GM12878 (cell line): Measurements from ENCODE around the gene ART4. TPM values are rescaled to one million over a fixed set of nuclear protein-coding genes. Genes with fewer than 3 reads are reported as not detected.

ENCODE experiments used
- ATAC-seq: fragments of 200-7000 bp; cut with Tn5 transposase; 3 replicates; pipeline ENCODE4 v1.9.1; 2020; ENCODE audit warnings: mild to moderate bottlenecking, moderate library complexity
- BruUV-seq: library from RNA; stranded (reverse); fragments of 400-500 nt; replicated peaks from 2 replicates; lab custom pipeline; 2021; lab: Mats Ljungman, UMichigan
- CTCF ChIA-PET: fragments of 300-600 bp; sonication (Branson Sonifier 250); formaldehyde crosslinking; extraction: SDS; loops from one replicate; lab custom pipeline; 2021; ENCODE audit warnings: inconsistent platforms; lab: Yijun Ruan, JAX
- POLR2A ChIA-PET: fragments of 350-600 bp; formaldehyde crosslinking; extraction: SDS; loops from one replicate; lab custom pipeline; 2021; ENCODE audit warnings: inconsistent platforms; lab: Charles Lee
- RAD21 ChIA-PET: fragments of 300-600 bp; sonication (Branson Sonifier 250); formaldehyde crosslinking; loops from one replicate; lab custom pipeline; 2023; ENCODE audit warnings: antibody characterized with exemption; ENCODE audit not compliant: unreplicated experiment; lab: Charles Lee
- SMC1A ChIA-PET: fragments of 300-600 bp; sonication (Branson Sonifier 250); formaldehyde crosslinking; loops from one replicate; lab custom pipeline; 2023; ENCODE audit not compliant: unreplicated experiment, uncharacterized antibody; lab: Charles Lee
- DNase-seq: peaks from one replicate; pipeline ENCODE4 v3.0.0-alpha.2; 2011; ENCODE audit warnings: low read depth, low spot score
- FAIRE-seq: peaks from 3 replicates; lab custom pipeline; 2011; peaks lifted over from hg19 to GRCh38; lab: Jason Lieb, UNC
- H2AFZ ChIP-seq: 2 replicates; pipeline ENCODE4 v1.6.0; 2011; ENCODE audit warnings: low read depth, low read length, control low read depth; ENCODE audit not compliant: control insufficient read depth
- H3K27ac ChIP-seq: 2 replicates; pipeline ENCODE4 v1.5.1; 2011; ENCODE audit warnings: control low read depth; ENCODE audit not compliant: control insufficient read depth, insufficient read depth
- H3K27me3 ChIP-seq, 2 experiments: replicated peaks in 1 of 2; 2 replicates each; pipeline versions ENCODE4 v1.6.0 to v1.6.1; 2011; ENCODE audit warnings: low read length in 1 of 2; ENCODE audit not compliant: control insufficient read depth in 2 of 2, insufficient read depth in 2 of 2
- H3K36me3 ChIP-seq, 2 experiments: 2 replicates each; pipeline ENCODE4 v1.5.1; 2011; ENCODE audit warnings: low read length in 1 of 2; ENCODE audit not compliant: control insufficient read depth in 2 of 2, insufficient read depth in 2 of 2
- H3K4me1 ChIP-seq: 2 replicates; pipeline ENCODE4 v1.6.1; 2011; ENCODE audit warnings: mild to moderate bottlenecking, low read length, moderate library complexity, mixed read lengths; ENCODE audit not compliant: control insufficient read depth, insufficient read depth
- H3K4me2 ChIP-seq: 2 replicates; pipeline ENCODE4 v1.6.0; 2011; ENCODE audit warnings: control low read depth; ENCODE audit not compliant: control insufficient read depth, insufficient read depth
- H3K4me3 ChIP-seq: fragments of 200-600 bp; sonication (generic); 2 replicates; pipeline ENCODE4 v1.5.1; 2016
- H3K79me2 ChIP-seq: 2 replicates; pipeline ENCODE4 v1.6.0; 2011; ENCODE audit warnings: low read length; ENCODE audit not compliant: control insufficient read depth, insufficient read depth
- H3K9ac ChIP-seq: 2 replicates; pipeline ENCODE4 v1.8.0; 2011; ENCODE audit warnings: low read length, control low read depth, mixed read lengths; ENCODE audit not compliant: control insufficient read depth, insufficient read depth
- H3K9me3 ChIP-seq: replicated peaks from 3 replicates; pipeline ENCODE4 v1.5.1; 2011; ENCODE audit warnings: mild to moderate bottlenecking, low read length; ENCODE audit not compliant: control insufficient read depth, insufficient read depth
- H4K20me1 ChIP-seq: 2 replicates; pipeline ENCODE4 v1.6.0; 2011; ENCODE audit not compliant: control insufficient read depth, insufficient read depth
- BCL11A ChIP-seq: IDR thresholded peaks from 2 replicates; pipeline ENCODE4 v1.6.1; 2011; ENCODE audit warnings: low read depth, low read length
- BHLHE40 ChIP-seq, 2 experiments: fragments of 450-650 bp in 1 of 2; IDR thresholded peaks; 2 replicates each; pipeline ENCODE4 v1.6.1; 2011 to 2017; ENCODE audit warnings: low read depth in 2 of 2, borderline replicate concordance in 1 of 2, improper control_type of control experiment in 1 of 2, low read length in 1 of 2, mild to moderate bottlenecking in 1 of 2
- BRCA1 ChIP-seq: IDR thresholded peaks from 2 replicates; pipeline ENCODE4 v1.6.1; 2011; ENCODE audit warnings: low read depth, low read length, improper control_type of control experiment
- CHD1 ChIP-seq: IDR thresholded peaks from 2 replicates; pipeline ENCODE4 v1.6.1; 2012; ENCODE audit warnings: low read depth, low read length, improper control_type of control experiment
- CHD4 ChIP-seq: fragments of 200-600 bp; sonication (generic); IDR thresholded peaks from 2 replicates; pipeline ENCODE4 v1.6.1; 2016; ENCODE audit warnings: mild to moderate bottlenecking
- CREB1 ChIP-seq: IDR thresholded peaks from 2 replicates; pipeline ENCODE4 v1.6.1; 2012; ENCODE audit warnings: low read depth, mild to moderate bottlenecking, inconsistent platforms
- GATAD2B ChIP-seq: fragments of 450-650 bp; conservative IDR thresholded peaks from 2 replicates; pipeline ENCODE4 v1.6.1; 2017; ENCODE audit warnings: low read depth, mild to moderate bottlenecking, moderate library complexity
- IRF4 ChIP-seq: IDR thresholded peaks from 2 replicates; pipeline ENCODE4 v1.6.1; 2011; ENCODE audit warnings: low read depth, low read length
- IRF5 ChIP-seq: fragments of 450-650 bp; IDR thresholded peaks from 2 replicates; pipeline ENCODE4 v1.6.1; 2017; ENCODE audit warnings: borderline replicate concordance
- LARP7 ChIP-seq: fragments of 450-650 bp; IDR thresholded peaks from 2 replicates; pipeline ENCODE4 v1.6.1; 2017; ENCODE audit warnings: mild to moderate bottlenecking
- NFXL1 ChIP-seq: fragments of 450-650 bp; IDR thresholded peaks from 2 replicates; pipeline ENCODE4 v1.6.1; 2017; ENCODE audit warnings: antibody characterized with exemption, mild to moderate bottlenecking, borderline replicate concordance
- POU2F2 ChIP-seq: IDR thresholded peaks from 3 replicates; pipeline ENCODE4 v1.6.1; 2011; ENCODE audit warnings: low read depth, mild to moderate bottlenecking, low read length, borderline replicate concordance
- SIN3A ChIP-seq: IDR thresholded peaks from 2 replicates; pipeline ENCODE4 v1.6.1; 2012; ENCODE audit warnings: low read depth, low read length, improper control_type of control experiment
- STAT3 ChIP-seq: IDR thresholded peaks from 2 replicates; pipeline ENCODE4 v1.6.1; 2011; ENCODE audit warnings: low read depth, low read length, improper control_type of control experiment
- ZZZ3 ChIP-seq: IDR thresholded peaks from 2 replicates; pipeline ENCODE4 v1.6.1; 2011; ENCODE audit warnings: low read depth; ENCODE audit not compliant: control insufficient read depth, insufficient read length
- WGBS: methylation state at CpG from one replicate; pipeline ENCODE4 v1.1.6; 2016; ENCODE audit warnings: low lambda C conversion rate; ENCODE audit not compliant: insufficient replicate concordance, insufficient coverage; ENCODE audit errors: missing lambda C conversion rate; 5-methylcytosine and 5-hydroxymethylcytosine counted together
- in situ Hi-C: fragments of 300-500 bp; cut with MboI; formaldehyde crosslinking; loops from 9 replicates; pipeline ENCODE4 v1.14.3; 2018; ENCODE audit warnings: mixed read lengths
- intact Hi-C: fragments of 100-400 bp; cut with micrococcal nuclease; formaldehyde crosslinking; loops from one replicate; pipeline ENCODE4 v1.14.2; 2022; ENCODE audit not compliant: unreplicated experiment
- polyA plus RNA-seq, 11 experiments: library from polyadenylated mRNA; depleted of rRNA in 4 of 11; unstranded in 6 of 11; stranded (reverse) in 5 of 11; fragments of >200 nt; fragmentation: Nextera tagmentation in 4 of 11; fragmentation: Illumina TruSeq in 1 of 11; extraction: Ambion mirVana in 4 of 11; extraction: Trizol in 1 of 11; gene quantifications; 1 replicate in 1 of 11; 2 replicates in 10 of 11; pipeline versions ENCODE4 v1.2.1 to v1.2.3, GENCODE V29; 2011 to 2016; ENCODE audit warnings: inconsistent platforms in 2 of 11, missing spikeins in 2 of 11, low read depth in 1 of 11
- total RNA-seq, 4 experiments: library from RNA; depleted of rRNA in 3 of 4; stranded (reverse); fragments of >200 nt in 3 of 4; fragmentation: Illumina TruSeq in 1 of 4; extraction: Trizol in 1 of 4; gene quantifications; 2 replicates each; pipeline versions ENCODE4 v1.2.1 to v1.2.3, GENCODE V29; 2013 to 2021
- TF ChIP-seq, protein P1 (sequence below): fragments of 450-650 bp; IDR thresholded peaks from 2 replicates; pipeline ENCODE4 v1.6.1; 2017; ENCODE audit warnings: mild to moderate bottlenecking, moderate library complexity
- TF ChIP-seq, protein P2 (sequence below): fragments of 150-350 bp; IDR thresholded peaks from 2 replicates; pipeline ENCODE4 v1.6.1; 2014; ENCODE audit warnings: mild to moderate bottlenecking, low read depth, low read length
- TF ChIP-seq, protein P3 (sequence below): fragments of 450-650 bp; IDR thresholded peaks from 2 replicates; pipeline ENCODE4 v1.6.1; 2017; ENCODE audit warnings: mild to moderate bottlenecking

Gene ART4
- total and polyA plus RNA-seq, 10 of the 15 experiments (the other 5 are each of a cell fraction or from before 2014, with no cell fraction given), result 0.02 TPM; not detected in 9

DNA sequence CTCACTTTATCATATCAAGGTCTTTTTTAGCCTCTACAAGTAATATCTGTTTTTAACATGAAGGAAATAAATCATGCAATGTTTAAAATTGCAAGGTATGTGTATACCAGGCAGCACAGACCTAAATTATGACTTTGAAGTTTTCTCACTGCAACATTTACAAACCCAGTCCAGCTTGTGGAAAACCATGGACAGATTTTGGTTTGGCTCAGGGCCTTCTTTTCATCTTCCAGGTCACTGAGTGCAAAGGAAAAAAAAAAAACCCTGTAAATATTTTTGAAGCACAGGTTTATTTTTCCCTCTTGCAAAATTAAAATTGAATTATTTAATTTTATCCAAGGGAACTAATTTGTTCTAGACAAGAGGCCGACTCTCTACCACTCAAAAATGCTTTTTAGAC is 28.6 kb upstream of the ART4 start:
- in situ Hi-C loops (no loop called here), intact Hi-C loops (no loop called here)
- POLR2A ChIA-PET, result no interaction called here
- H3K9me3 ChIP-seq, result no peaks in the 10 kb centered on the region
- DNase-seq, result no peak
- TF ChIP-seq NFXL1 (no peak), STAT3 (no peak), BHLHE40 (IDR thresholded peaks at IDR 0.05; ENCODE audit: borderline replicate concordance in 1 of 2, low read depth in 2 of 2, low read length in 1 of 2) (no peak), CREB1 (no peak), CHD4 (no peak), SIN3A (no peak), LARP7 (no peak), IRF4 (no peak), POU2F2 (no peak), IRF5 (no peak), BRCA1 (no peak), CHD1 (no peak), ZZZ3 (no peak), GATAD2B (no peak), BCL11A (no peak)
- TF ChIP-seq, protein P1, sequence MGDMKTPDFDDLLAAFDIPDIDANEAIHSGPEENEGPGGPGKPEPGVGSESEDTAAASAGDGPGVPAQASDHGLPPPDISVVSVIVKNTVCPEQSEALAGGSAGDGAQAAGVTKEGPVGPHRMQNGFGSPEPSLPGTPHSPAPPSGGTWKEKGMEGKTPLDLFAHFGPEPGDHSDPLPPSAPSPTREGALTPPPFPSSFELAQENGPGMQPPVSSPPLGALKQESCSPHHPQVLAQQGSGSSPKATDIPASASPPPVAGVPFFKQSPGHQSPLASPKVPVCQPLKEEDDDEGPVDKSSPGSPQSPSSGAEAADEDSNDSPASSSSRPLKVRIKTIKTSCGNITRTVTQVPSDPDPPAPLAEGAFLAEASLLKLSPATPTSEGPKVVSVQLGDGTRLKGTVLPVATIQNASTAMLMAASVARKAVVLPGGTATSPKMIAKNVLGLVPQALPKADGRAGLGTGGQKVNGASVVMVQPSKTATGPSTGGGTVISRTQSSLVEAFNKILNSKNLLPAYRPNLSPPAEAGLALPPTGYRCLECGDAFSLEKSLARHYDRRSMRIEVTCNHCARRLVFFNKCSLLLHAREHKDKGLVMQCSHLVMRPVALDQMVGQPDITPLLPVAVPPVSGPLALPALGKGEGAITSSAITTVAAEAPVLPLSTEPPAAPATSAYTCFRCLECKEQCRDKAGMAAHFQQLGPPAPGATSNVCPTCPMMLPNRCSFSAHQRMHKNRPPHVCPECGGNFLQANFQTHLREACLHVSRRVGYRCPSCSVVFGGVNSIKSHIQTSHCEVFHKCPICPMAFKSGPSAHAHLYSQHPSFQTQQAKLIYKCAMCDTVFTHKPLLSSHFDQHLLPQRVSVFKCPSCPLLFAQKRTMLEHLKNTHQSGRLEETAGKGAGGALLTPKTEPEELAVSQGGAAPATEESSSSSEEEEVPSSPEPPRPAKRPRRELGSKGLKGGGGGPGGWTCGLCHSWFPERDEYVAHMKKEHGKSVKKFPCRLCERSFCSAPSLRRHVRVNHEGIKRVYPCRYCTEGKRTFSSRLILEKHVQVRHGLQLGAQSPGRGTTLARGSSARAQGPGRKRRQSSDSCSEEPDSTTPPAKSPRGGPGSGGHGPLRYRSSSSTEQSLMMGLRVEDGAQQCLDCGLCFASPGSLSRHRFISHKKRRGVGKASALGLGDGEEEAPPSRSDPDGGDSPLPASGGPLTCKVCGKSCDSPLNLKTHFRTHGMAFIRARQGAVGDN, result no peak
- TF ChIP-seq, protein P2, sequence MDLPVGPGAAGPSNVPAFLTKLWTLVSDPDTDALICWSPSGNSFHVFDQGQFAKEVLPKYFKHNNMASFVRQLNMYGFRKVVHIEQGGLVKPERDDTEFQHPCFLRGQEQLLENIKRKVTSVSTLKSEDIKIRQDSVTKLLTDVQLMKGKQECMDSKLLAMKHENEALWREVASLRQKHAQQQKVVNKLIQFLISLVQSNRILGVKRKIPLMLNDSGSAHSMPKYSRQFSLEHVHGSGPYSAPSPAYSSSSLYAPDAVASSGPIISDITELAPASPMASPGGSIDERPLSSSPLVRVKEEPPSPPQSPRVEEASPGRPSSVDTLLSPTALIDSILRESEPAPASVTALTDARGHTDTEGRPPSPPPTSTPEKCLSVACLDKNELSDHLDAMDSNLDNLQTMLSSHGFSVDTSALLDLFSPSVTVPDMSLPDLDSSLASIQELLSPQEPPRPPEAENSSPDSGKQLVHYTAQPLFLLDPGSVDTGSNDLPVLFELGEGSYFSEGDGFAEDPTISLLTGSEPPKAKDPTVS, result no peak
- TF ChIP-seq, protein P3, sequence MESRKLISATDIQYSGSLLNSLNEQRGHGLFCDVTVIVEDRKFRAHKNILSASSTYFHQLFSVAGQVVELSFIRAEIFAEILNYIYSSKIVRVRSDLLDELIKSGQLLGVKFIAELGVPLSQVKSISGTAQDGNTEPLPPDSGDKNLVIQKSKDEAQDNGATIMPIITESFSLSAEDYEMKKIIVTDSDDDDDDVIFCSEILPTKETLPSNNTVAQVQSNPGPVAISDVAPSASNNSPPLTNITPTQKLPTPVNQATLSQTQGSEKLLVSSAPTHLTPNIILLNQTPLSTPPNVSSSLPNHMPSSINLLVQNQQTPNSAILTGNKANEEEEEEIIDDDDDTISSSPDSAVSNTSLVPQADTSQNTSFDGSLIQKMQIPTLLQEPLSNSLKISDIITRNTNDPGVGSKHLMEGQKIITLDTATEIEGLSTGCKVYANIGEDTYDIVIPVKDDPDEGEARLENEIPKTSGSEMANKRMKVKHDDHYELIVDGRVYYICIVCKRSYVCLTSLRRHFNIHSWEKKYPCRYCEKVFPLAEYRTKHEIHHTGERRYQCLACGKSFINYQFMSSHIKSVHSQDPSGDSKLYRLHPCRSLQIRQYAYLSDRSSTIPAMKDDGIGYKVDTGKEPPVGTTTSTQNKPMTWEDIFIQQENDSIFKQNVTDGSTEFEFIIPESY, result no peak
- no peak overlapping the region for H3K4me3 ChIP-seq
- no peaks in the 10 kb centered on the region for H3K4me1 ChIP-seq
- ATAC-seq, result no peak
- no peaks in the 10 kb centered on the region for H3K27me3 ChIP-seq
- H3K27ac ChIP-seq, result no peak overlapping the region
- H4K20me1 ChIP-seq, result no peaks in the 10 kb centered on the region
- SMC1A ChIA-PET, result no interaction called here
- no peaks in the 10 kb centered on the region for H3K36me3 ChIP-seq
- FAIRE-seq, result no peak
- CTCF ChIA-PET, result no interaction called here
- H2AFZ ChIP-seq, result no peak overlapping the region
- H3K4me2 ChIP-seq, result no peak overlapping the region
- no peaks in the 10 kb centered on the region for H3K79me2 ChIP-seq
- H3K9ac ChIP-seq, result no peak overlapping the region
- RAD21 ChIA-PET, result no interaction called here
- 5% methylated on average over 1 of the region's 1 CpG for WGBS
- BruUV-seq, result no TSS peak
